Stimulated activated CD8-positive, alpha-beta memory T cell treated with anti-CD3 and anti-CD28 coated beads, Interleukin-15, amount 100 ng/mL, for 1 hour (primary cell): ENCODE data around the gene NLRP9.
"Not testable (repeated sequence)": the region's sequence is repeated elsewhere in the genome, so short reads cannot be mapped to it uniquely, and the experiment has no call there.

Experiments used
- DNase-seq: peaks from one replicate; pipeline ENCODE4 v3.0.0-alpha.2; 2020; ENCODE audit warnings: low read depth

The NLRP9 gene

DNA sequence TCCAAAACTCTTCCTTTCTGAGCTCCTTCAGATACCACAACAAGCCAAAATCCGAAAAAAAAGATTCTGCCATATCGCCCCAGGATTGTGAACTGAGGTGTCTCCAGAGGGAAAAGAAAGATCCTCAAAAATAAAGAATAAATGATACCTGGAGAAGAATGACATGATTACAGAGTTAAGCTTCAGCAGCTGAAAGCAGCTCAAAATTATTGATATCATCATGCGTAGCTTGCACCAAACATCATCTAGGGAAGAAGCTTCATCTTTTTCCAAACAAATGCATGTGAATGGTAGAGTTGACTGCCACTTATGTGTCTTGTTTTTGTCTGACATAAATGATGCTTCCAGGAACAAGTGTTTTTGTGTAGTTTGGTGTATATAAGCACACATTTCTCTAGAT is at the start of gene NLRP9:
Gene NLRP9 (minus strand): TSS at position 101 of the 400 bp plus-strand sequence. CDS start 28 bp downstream, at position 73.
- DNase-seq, result no peak

DNA sequence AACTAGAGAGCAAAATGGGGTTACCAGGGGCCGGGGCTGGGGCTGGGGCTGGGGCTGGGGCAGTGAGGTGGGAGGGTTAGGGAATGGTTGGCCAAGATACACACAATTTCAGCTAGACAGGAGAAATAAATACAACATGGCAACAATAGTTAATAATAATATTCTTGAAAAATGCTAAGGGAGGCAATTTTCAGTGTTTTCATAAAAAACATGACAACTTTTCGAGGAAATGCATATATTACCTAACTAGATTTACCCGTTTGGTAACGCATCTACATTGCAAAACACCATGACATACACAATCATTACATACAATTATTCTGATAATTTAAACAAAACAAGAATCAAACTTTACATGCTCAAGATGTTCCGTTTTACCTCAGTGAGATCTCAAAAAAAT is 42.9 kb upstream of the NLRP9 start:
- no peak for DNase-seq

DNA sequence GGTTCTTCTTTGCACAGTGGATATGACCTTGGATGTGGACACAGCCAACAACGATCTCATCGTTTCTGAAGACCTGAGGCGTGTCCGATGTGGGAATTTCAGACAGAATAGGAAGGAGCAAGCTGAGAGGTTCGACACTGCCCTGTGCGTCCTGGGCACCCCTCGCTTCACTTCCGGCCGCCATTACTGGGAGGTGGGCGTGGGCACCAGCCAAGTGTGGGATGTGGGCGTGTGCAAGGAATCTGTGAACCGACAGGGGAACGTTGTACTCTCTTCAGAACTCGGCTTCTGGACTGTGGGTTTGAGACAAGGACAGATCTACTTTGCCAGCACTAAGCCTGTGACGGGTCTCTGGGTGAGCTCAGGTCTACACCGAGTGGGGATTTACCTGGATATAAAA is 40.1 kb upstream of the NLRP9 start:
- DNase-seq, result no peak

DNA sequence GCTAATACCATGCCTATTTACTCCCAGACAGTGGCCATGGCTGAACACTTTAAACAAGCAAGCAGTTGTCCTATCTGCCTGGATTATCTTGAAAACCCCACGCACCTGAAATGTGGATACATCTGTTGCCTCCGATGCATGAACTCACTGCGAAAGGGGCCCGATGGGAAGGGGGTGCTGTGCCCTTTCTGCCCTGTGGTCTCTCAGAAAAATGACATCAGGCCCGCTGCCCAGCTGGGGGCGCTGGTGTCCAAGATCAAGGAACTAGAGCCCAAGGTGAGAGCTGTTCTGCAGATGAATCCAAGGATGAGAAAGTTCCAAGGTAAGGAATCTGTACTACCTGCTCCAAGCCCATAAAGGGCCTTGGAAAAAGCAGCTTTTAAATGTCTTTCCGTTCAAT is 39.3 kb upstream of the NLRP9 start:
- no peak for DNase-seq

DNA sequence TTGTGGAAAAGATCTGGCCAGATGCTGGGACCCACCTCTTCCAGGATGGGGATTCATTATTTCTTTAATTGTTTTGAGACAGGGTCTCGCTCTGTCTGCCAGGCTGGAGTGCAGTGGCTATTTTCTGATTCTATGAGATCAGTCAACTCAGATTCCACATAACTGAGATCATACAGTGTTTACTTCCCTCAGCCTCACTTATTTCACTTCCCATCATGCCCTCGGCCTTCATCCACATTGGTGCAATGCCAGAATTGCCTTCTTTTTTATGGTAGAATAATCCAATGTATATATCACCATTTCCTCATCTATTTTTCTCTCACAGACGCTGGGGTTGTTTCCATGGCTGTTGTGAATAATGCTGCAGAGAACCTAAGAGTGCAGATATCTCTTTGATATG is 31.4 kb upstream of the NLRP9 start:
- not testable (repeated sequence) for DNase-seq

DNA sequence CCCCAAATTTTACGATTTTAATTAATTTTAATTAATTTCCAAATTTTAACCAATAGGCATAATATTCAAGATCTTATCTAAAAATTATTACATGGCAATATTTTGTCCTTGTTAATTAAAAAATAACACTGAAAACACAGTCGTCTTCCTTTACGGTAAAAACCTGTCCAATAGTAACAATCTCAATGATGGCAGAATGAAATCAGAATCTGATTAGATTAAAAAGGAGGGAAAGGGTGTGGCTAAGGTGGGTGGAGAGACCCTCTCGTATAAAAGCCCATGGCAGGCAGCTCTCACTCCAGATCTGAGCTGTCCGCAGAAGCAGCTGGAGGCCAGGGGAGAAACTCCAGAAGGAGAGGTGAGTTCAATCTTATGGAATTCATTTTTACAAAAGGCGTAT is 30.6 kb upstream of the NLRP9 start, which contains the start of gene RFPL4AL1:
Gene RFPL4AL1 (plus strand): TSS at position 301 of the 400 bp plus-strand sequence. CDS start 2,687 bp downstream, outside the sequence.
- not testable (repeated sequence) for DNase-seq

DNA sequence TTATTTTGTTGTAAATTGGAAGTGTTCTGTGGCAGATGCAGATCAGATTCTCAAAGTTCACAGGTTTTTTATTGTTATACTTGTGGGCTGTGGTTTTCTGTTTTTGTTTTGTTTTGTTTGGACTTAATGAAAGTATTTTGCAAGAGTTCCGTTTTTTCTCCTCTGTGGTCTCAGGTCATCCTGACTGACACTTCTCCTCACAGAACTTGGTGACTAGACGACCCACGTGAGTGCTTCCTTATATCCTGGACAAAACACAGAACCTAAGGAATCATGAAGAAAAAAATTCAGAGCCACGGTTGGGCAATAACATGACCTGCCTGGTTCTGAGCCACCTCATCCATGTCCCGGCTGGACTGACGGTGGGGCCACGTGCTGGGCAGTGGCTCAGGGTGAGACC is 28.3 kb upstream of the NLRP9 start:
- no peak for DNase-seq

DNA sequence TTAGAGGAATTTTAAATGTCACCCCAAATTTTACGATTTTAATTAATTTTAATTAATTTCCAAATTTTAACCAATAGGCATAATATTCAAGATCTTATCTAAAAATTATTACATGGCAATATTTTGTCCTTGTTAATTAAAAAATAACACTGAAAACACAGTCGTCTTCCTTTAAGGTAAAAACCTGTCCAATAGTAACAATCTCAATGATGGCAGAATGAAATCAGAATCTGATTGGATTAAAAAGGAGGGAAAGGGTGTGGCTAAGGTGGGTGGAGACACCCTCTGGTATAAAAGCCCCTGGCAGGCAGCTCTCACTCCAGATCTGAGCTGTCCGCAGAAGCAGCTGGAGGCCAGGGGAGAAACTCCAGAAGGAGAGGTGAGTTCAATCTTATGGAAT is 20.6 kb upstream of the NLRP9 start, which contains the start of gene RFPL4A:
Gene RFPL4A (plus strand): TSS at position 301 of the 400 bp plus-strand sequence. CDS start 2,704 bp downstream, outside the sequence.
- DNase-seq, result not testable (repeated sequence)

DNA sequence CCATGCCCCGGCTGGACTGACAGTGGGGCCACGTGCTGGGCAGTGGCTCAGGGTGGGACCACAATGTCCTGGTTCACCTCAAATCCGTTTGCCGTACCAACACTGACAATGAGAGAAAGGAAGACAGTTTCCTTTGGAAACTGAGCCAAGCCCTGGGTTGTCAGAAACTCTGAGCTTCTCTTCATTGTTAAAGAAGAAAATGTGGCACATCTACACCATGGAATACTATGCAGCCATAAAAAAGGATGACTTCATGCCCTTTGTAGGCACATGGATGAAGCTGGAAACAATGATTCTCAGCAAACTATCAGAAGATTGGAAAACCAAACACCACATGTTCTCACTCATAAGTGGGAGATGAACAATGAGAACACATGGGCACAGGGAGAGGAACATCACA is 18.6 kb upstream of the NLRP9 start:
- DNase-seq, result not testable (repeated sequence)

DNA sequence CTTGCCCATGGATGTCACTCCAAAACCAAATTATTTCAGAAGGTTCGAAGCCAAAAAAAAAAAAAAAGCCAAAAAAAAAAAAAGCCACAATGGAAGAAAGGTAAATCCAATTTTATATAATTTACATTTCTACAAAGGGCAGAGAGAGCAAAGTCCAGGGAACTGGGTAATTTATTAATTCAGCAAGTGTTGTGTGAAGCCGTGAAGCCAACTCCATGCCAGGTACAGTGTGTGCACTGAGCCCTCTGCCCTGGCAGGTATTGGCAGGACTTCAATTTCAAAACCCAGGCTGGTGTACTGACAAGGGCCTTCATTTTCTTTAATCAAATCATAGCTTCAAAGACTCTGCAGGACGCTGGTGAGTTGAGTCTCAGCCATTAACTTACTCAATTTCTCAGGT is 15.2 kb upstream of the NLRP9 start:
- no peak for DNase-seq

DNA sequence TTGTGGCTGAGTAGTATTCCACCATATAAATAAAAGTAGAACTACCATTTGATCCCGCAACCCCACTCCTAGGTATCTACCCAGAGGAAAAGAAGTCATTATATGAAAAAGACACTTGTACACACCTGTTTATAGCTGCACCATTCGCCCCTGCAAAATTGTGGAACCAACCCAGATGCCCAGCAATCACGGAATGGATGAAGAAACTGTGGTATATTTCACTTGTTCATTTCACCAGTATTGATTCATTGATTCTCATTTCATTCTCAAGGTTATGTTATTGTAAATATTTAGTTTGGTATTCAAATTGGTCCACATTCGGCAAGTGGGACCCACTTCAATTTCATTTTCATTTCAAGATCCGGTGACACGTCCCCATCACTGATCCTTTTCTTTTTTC is 12.5 kb upstream of the NLRP9 start:
- DNase-seq, result no peak

DNA sequence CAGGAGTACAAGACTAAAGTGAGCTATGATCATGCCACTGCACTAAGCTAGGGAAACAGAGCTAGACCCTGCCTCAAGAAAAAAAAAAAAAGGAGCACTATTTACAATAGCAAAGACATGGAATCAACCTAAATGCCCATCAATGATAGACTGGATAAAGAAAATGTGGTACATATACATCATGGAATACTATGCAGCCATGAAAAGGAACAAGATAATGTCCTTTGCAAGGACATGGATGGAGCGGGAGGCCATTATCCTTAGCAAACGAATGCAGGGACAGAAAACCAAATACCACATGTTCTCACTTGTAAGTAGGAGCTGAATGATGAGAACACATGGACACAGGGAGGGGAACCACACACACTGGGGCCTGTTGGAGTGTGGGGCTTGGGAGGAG is 7.8 kb downstream of the NLRP9 start:
- not testable (repeated sequence) for DNase-seq

DNA sequence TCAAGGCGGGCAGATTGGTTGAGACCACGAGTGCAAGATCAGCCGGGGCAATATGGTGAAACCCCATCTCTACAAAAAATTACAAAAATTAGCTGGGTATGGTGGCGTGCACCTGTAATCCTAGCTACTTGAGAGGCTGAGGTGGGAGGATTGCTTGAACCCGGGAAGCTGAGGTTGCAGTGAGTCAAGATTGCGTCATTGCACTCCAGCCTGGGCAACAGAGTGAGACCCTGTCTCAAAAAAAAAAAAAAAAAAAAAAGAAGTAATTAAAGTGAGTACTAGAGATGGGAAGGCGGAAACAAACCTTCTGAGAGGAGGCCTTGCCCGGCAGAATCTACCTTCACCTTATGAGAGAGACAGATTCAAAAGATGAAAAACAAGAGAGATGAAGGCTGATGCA is 14.7 kb downstream of the NLRP9 start:
- no peak for DNase-seq

DNA sequence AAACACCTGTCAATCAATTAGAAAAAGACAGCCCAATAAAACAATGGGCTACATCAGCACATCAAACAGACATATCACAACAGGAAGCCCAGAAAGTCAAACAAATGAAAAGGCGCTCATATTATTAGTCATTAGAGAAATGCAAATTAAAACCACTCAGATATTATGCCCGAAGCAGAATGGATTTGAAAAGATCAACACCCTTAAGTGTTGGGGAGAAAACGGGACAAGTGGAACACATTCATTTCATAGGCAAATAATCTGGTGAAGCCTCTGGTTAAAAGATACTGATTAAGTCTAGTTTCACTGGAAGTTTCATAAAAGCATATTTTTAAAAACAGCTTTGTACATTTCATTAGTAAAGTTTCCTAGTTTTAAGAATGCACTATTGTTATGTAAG is 17.4 kb downstream of the NLRP9 start:
- no peak for DNase-seq

DNA sequence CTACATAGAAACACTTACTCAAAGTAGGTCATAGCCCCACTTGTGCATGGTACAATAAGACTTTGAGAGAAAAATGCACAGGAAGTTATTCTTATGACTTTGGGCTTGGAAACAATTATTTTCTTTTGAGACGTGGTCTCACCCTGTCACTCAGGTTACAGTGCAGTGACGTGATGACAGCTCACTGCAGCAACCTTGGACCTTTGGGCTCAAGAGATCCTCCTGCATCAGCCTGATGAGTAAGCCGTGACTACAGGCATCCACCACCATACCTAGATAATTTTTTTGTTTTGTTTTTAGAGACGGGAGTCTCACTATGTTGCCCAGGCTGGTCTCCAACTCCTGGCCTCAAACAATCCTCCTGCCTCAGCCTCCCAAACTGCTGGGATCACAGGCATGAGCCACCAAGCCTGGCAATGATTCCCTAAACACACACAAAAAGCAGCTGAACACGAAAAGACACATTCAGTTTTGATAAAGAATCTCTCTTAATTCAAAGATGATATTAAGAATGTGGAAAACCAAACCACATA is 17.9 kb downstream of the NLRP9 start:
- DNase-seq, result no peak

DNA sequence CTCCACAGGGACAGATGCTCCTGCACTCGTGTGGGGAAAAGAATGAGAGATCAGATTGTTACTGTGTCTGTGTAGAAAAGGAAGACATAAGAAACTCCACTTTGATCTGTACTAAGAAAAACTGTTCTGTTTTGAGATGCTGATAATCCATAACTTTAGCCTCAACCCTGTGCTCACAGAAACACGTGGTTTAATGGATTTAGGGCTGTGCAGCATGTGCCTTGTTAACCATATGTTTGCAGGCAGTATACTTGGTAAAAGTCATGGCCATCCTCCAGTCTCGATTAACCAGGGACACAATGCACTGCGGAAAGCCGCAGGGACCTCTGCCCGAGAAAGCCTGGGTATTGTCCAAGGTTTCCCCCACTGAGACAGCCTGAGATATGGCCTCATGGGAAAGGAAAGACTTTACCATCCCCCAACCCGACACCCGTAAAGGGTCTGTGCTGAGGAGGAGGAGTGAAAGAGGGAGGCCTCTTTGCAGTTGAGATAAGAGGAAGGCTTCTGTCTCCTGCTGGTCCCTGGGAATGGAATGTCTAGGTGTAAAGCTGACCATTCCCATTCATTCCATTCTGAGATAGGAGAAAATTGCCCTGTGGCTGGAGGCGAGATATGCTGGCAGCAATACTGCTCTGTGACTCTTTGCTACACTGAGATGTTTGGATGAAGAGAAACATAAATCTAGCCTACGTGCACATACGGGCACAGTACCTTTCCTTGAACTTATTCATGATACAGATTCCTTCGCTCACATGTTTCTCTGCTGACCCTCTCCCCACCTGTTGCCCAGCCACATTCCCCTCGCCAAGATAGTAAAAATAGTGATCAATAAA is 20.1 kb downstream of the NLRP9 start:
- DNase-seq, result not testable (repeated sequence)

DNA sequence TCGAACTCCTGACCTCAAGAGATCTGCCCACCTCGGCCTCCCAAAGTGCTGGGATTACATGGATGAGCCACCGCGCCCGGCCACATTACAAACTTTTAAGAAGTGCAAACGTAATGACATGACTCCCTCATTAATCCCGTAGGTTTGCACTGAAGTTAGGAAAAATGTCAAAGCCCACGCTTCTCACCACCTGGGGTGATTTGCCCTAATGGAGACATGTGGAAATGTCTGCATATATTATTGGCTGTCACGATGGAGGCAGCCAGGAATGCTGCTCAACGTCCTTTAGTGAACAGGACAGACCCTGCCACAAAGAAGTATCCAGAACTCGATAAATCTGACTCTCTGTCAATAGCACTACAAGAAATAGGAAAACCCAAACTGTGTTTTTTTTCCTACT is 21.0 kb downstream of the NLRP9 start:
- DNase-seq, result no peak

DNA sequence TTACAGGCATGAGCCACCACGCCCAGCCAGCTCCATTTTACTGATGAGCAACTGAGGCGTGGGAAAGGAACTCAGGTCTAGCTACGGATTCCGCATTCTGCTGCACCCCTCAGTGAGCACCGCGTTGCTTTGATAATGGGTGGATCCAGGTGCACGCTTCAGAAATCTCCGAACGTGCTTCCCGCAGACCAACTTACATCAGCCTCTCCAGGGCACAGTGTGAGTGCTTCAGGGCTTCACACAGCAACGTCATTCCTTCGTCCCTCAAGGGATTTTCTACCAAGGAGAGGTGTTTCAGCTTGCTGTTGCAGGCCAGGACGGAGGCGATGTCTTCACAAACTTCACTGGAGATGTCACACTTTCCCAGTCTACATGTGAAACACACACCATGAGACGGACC is 21.7 kb downstream of the NLRP9 start:
- DNase-seq, result no peak

DNA sequence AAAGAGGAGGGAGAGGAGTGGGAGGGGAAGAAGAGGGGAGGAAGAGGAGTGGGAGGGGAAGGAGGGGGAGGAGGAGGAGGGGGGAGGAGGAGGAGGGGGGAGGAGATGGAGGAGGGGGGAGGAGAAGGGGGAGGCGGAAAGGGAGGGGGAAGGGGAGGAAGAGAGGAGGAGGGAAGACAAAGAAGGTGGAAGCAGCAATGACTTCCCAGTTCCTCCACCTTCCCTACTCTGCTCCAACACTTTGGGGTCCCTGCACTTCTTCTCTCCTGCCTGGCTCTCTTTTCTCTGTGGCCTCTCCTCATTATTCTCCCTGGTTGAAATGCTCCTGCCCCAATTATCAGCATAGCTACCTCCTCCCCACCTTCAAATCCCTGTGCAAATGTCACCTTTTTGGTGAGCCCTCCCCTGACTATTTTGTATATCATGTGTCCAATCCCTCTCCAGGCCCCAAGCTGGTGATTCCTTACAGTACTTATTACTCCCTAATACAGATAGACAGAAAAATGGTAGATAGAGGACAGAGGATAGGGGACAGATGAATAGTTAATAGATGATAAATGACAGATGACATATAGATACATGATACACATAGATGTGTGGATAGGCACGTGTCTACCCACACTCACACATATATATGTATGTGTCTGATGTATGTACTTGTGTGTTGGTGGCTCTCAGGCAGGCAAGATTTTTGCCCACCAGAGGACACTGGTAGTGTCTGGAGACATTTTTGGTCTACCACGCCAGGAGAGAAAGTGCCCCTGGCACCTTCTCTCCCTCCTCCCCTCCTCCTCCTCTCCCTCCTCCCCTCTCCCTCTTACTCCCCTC is 25.2 kb downstream of the NLRP9 start:
- DNase-seq, result no peak

DNA sequence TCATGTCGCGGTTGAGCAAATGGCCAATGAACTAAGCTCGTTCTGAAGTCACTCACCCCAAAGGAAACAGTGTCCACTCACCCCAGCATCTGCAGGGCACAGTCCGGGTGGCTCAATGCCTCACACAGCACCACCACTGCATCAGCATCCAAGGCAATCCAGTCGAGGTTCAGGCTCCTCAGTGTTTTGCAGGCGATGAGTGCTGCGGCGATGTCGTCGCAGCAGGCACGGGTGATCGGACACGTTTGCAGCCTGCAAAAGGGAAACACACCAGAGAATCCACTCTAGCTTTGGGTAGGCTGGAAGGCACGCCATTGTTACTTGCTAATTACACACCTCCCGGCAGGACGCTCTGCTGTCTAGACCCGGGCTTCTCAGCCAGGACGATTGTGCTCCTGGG is 26.5 kb downstream of the NLRP9 start:
- no peak for DNase-seq

DNA sequence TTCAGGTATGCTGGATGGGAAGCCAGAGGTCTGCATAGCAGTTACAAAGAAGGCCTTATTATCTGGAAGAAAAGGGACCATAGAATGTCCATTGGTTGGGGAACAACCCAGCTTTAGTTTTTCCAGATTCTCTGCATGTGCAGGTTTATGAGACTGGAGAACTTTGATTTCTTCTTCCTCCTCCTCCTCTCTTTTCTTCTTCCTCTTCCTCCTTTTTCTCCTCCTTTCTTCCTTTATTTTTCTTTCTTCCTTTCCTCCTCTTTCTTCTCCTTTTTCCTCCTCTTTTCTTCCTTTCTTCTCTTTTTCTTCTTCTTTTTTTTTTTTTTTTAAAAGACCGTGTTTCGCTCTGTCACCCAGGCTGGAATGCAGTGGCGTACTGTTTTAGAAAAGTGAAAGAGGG is 32.2 kb downstream of the NLRP9 start:
- no peak for DNase-seq

DNA sequence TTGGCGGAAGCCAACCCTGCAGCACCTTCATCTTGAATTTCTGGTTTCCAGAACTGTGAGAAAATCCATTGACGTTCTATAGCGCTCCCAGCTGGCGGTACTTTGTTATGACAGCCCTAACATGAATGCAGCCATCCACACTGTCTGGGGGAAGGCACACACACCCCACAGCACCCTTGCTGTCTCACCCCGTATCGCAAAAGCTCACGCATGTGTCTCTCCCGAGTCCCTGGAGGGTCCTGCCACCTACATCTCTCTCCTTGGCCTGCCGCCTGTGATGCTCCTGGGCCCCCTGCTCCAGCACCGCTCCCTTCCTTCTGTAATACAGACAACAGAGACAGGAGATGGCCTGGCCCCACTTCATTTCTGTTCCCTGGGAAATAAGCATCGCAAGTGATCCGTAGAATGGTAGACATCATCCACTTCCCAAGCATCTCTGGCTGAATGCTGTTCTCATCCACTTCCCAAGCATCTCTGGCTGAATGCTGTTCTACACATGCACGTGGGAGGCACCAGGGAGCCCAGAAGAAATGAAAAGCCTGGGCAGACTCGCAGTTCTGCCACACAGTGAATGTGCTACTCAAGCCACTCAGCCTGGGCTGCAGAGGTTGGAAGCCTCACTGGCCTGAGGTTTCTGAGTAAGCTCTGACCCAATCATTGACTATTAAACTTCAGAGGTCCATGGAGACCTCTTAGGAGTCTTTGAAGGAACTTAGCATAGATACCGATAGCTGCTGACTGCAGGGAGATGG is 33.5 kb downstream of the NLRP9 start:
- no peak for DNase-seq
